RWPE2 (cell line): Measurements from ENCODE around the gene ZBTB48.
A peak's percentile ranks its signal among the peaks of the same experiment; 100 is the strongest.
"Not testable (repeated sequence)": the region's sequence is repeated elsewhere in the genome, so short reads cannot be mapped to it uniquely, and the experiment has no call there.

Source experiments
- ATAC-seq: fragments of 200-7000 bp; cut with Tn5 transposase; 3 replicates; pipeline ENCODE4 v1.9.1; 2021; ENCODE audit warnings: low read depth
- DNase-seq: peaks from one replicate; pipeline ENCODE4 v3.0.0-alpha.2; 2020; ENCODE audit warnings: low spot score
- H3K27ac ChIP-seq: fragments of 450-650 bp; 2 replicates; pipeline ENCODE4 v1.5.1; 2017; ENCODE audit warnings: mild to moderate bottlenecking; ENCODE audit not compliant: poor library complexity, severe bottlenecking
- H3K27me3 ChIP-seq: fragments of 250-450 bp; sonication (Bioruptor Pico); 2 replicates; pipeline ENCODE4 v1.5.1; 2021; ENCODE audit warnings: mild to moderate bottlenecking, moderate library complexity; ENCODE audit not compliant: insufficient read depth, poor library complexity, severe bottlenecking
- H3K36me3 ChIP-seq: fragments of 250-450 bp; sonication (Bioruptor Pico); 2 replicates; pipeline ENCODE4 v1.5.1; 2020; ENCODE audit warnings: low read depth, mild to moderate bottlenecking, moderate library complexity
- H3K4me1 ChIP-seq: fragments of 250-450 bp; sonication (Bioruptor Pico); 2 replicates; pipeline ENCODE4 v1.5.1; 2021; ENCODE audit warnings: mild to moderate bottlenecking, moderate library complexity; ENCODE audit not compliant: insufficient read depth, poor library complexity, severe bottlenecking
- H3K4me3 ChIP-seq: fragments of 250-450 bp; sonication (Bioruptor Pico); 2 replicates; pipeline ENCODE4 v1.5.1; 2021; ENCODE audit warnings: mild to moderate bottlenecking, moderate library complexity; ENCODE audit not compliant: severe bottlenecking
- H3K9me3 ChIP-seq: fragments of 250-450 bp; sonication (Bioruptor Pico); 2 replicates; pipeline ENCODE4 v1.5.1; 2021; ENCODE audit warnings: mild to moderate bottlenecking, moderate library complexity; ENCODE audit not compliant: severe bottlenecking
- CTCF ChIP-seq: fragments of 450-650 bp; IDR thresholded peaks from one replicate; pipeline ENCODE4 v1.5.1; 2017; ENCODE audit warnings: mild to moderate bottlenecking, moderate library complexity; ENCODE audit not compliant: poor library complexity, severe bottlenecking

ZBTB48 gene

GRCh38 chr1:6599141-6599975, 19.6 kb downstream of the ZBTB48 start:
- H3K27ac ChIP-seq, result peak overlapping the region; percentile 85

GRCh38 chr1:6599991-6600390, 20.2 kb downstream of the ZBTB48 start:
- Histone ChIP-seq H3K36me3 (peaks cover 48% of the 10 kb centered on the region), H3K4me1 (peaks cover 25% of the 10 kb centered on the region), H3K4me3 (peak overlapping the region; percentile 52), H3K27ac (peak overlapping the region; percentile 85)
- not testable (repeated sequence) for H3K27me3 ChIP-seq, ATAC-seq, H3K9me3 ChIP-seq, DNase-seq

More at GRCh38 chr1:6599141-6599975, 19.6 kb downstream of the ZBTB48 start:
- no peaks in the 10 kb centered on the region for H3K27me3 ChIP-seq
- no peaks in the 10 kb centered on the region for H3K9me3 ChIP-seq
- H3K4me3 ChIP-seq, result peak overlapping the region; percentile 52
- ATAC-seq, result peak; percentile 40
- DNase-seq, result peak; percentile 80
- TF ChIP-seq CTCF, result no peak
- peaks cover 54% of the 10 kb centered on the region for H3K36me3 ChIP-seq
- H3K4me1 ChIP-seq, result peaks cover 24% of the 10 kb centered on the region

- Histone ChIP-seq H3K4me3 (peak overlapping the region; percentile 52), H3K36me3 (peaks cover 43% of the 10 kb centered on the region), H3K9me3 (no peaks in the 10 kb centered on the region), H3K27ac (peak overlapping the region; percentile 85), H3K27me3 (no peaks in the 10 kb centered on the region), H3K4me1 (peaks cover 25% of the 10 kb centered on the region)
- TF ChIP-seq CTCF, result no peak
- no peak for ATAC-seq
- no peak for DNase-seq
Observed at GRCh38 chr1:6600410-6601048, 20.7 kb downstream of the ZBTB48 start.

GRCh38 chr1:6601049-6601922, 21.5 kb downstream of the ZBTB48 start:
- H3K4me1 ChIP-seq, result peaks cover 25% of the 10 kb centered on the region
- H3K4me3 ChIP-seq, result peak overlapping the region; percentile 52
- peak overlapping the region; percentile 85 for H3K27ac ChIP-seq
- DNase-seq, result peak; percentile 92
- ATAC-seq, result peak; percentile 57
- H3K36me3 ChIP-seq, result peaks cover 35% of the 10 kb centered on the region
- H3K27me3 ChIP-seq, result no peaks in the 10 kb centered on the region
- TF ChIP-seq CTCF, result no peak
- H3K9me3 ChIP-seq, result no peaks in the 10 kb centered on the region
